Fibroblast of mammary gland (primary cell): ENCODE results near the gene DOK4.

Source experiments
- DNase-seq: peaks from one replicate; pipeline ENCODE4 v3.0.0-alpha.2; 2010; ENCODE audit warnings: low read depth
- H3K4me3 ChIP-seq: 2 replicates; pipeline ENCODE4 v1.5.1; 2011; ENCODE audit warnings: low read depth, mild to moderate bottlenecking, low read length, moderate library complexity; ENCODE audit not compliant: control insufficient read depth
- TF ChIP-seq, protein P1 (sequence below): conservative IDR thresholded peaks from 2 replicates; pipeline ENCODE4 v1.5.1; 2011; ENCODE audit warnings: low read depth, low read length, inconsistent platforms; ENCODE audit not compliant: control insufficient read depth, insufficient read depth

Gene DOK4

DNA sequence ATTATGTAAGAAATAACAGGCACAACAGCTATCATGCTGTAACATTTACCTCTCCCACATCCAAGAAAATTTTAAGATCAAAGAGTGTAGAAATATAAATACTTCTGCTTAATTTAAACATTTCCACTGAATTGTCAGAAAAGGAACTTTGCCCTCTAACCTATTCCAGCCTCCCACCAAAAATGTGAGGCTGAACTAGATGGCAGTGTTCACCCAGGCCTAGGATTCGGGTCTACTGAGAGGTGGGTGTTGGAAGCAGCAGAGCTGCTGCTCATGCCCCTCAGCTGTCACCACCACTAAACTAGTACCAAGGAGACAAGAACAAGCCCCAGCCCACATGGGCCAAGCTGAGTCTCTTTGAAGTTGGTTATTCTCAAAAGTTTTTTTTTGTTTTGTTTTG, 50.5 kb downstream of the DOK4 start:
- no peak overlapping the region for H3K4me3 ChIP-seq
- no peak for DNase-seq
- TF ChIP-seq, protein P1, sequence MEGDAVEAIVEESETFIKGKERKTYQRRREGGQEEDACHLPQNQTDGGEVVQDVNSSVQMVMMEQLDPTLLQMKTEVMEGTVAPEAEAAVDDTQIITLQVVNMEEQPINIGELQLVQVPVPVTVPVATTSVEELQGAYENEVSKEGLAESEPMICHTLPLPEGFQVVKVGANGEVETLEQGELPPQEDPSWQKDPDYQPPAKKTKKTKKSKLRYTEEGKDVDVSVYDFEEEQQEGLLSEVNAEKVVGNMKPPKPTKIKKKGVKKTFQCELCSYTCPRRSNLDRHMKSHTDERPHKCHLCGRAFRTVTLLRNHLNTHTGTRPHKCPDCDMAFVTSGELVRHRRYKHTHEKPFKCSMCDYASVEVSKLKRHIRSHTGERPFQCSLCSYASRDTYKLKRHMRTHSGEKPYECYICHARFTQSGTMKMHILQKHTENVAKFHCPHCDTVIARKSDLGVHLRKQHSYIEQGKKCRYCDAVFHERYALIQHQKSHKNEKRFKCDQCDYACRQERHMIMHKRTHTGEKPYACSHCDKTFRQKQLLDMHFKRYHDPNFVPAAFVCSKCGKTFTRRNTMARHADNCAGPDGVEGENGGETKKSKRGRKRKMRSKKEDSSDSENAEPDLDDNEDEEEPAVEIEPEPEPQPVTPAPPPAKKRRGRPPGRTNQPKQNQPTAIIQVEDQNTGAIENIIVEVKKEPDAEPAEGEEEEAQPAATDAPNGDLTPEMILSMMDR = no peak

DNA sequence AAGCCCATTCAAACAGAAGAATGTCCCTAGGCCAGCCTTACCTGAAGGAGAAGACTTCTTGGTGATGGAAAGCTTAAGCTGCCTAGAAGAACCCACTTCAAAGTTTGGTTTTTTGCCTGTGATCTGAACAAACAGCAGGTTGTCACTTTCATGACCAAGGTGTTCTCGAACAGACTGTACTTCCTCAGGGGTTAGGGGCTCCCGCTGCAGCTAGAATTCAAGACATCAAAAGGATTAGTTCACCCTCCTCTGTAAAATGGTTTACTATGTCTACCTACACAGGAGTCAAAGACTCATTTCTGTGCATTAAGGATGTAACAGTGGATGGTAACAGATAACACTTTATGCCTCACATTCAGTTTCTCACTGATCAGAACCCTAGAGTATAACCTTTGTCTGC, 52.3 kb downstream of the DOK4 start:
- TF ChIP-seq, protein P1 = no peak
- DNase-seq = no peak
- no peak overlapping the region for H3K4me3 ChIP-seq

DNA sequence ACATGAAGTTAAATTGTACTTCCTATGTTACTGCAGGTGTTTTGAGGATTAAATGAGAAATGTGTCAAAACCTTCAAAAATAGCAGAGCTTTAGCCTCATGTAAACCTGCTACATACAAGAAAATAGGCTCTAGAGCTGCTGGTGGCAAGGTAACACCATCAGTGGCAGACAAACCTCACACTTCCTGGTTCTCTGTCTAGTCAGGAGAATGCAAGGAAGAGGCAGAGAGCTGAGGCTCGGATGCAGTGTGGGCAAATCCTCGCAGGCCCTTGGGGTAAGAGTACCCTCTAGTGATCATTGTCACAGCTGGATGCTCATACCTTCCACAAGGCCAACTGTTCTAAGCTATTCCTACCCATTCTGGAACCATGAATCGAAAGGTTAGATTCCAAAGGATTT, 53.3 kb downstream of the DOK4 start:
- H3K4me3 ChIP-seq = no peak overlapping the region
- TF ChIP-seq, protein P1 = no peak
- DNase-seq = no peak

DNA sequence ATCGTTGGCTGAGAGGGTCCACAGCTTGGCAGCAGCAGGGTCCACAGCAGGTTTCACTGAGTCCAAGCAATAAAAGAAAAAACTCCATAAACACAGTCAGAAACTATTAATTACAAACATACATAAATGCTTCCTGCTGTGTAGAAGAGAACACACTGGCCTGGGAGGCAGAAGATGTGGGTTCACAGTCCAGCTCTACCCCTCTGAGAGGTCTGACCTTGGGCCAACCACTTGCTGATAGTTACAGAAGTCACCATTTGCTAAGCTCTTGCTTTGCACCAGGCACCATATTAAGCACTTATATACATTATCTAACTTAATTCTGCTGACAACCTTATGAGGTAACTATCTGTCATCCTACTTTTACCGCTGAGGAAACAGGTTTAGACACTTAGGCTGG, 53.8 kb downstream of the DOK4 start:
- DNase-seq = no peak
- TF ChIP-seq, protein P1 = no peak
- no peak overlapping the region for H3K4me3 ChIP-seq

DNA sequence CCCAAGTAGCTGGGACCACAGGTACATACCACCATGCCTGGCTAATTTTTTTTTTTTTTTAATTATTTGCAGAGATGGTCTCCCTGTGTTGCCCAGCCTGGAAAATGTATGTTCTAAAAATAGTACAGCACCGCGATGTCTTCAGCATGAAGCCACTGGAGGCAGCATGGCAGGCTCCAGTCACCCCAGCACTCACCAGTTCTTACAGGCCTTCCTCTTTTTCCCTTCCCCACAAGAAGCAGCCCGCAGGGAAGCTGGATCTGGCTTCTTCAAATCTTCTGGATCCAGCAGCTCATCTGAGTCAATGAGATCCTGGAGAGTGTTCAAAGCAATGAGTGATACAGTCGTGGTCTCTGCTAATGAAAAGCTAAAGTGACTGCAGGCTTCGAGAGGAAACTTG, 55.3 kb downstream of the DOK4 start:
- no peak for DNase-seq
- TF ChIP-seq, protein P1 = no peak
- H3K4me3 ChIP-seq = no peak overlapping the region

DNA sequence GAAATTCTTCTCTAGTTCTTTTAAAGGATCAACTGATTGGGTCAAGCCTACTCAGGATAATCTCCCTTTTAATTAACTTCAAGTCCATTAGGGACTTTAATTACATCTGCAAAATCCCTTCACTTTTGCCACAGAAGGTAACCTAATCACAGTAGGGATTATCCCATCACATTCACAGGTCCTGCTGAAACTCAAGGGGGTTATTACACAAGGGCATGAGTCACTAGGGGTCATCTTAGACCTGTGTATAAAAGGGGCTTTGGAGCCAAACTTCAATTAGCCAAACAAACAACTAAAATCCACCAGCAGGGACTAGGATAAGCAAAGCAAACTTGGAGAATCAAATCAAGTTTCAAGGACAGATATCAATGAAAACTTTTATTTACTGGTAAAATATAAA, 58.5 kb downstream of the DOK4 start:
- no peak overlapping the region for H3K4me3 ChIP-seq
- peak; percentile 32 for DNase-seq
- TF ChIP-seq, protein P1 = no peak

DNA sequence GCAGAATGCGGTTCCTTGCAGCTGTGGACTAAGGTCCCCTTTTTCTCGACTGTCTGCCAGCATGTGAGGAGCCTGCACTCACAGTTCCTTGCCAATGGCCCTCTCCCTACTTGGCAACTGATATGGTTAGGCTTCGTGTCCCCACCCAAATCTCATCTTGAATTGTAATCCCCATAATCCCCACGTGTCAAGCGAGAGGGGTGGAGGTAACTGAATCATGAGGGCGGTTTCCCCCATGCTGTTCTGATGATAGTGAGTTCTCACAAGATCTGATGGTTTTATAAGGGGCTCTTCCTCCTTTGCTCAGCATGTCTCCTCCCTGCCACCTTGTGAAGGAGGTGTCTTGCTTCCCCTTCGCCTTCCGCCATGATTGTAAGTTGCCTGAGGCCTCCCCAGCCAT, 59.0 kb downstream of the DOK4 start:
- TF ChIP-seq, protein P1 = no peak
- no peak overlapping the region for H3K4me3 ChIP-seq
- no peak for DNase-seq
